Vagina (tissue), 2 donors: ENCODE results near the gene ERGIC1. TPM values are rescaled to one million over a fixed set of nuclear protein-coding genes. Genes with fewer than 3 reads are reported as not detected.

Source experiments
- DNase-seq, 2 donors: peaks; one replicate each; pipeline ENCODE4 v3.0.0-alpha.2; 2017; ENCODE audit errors: extremely low spot score in 2 of 2
- H3K27ac ChIP-seq: fragments of 200-600 bp; sonication (generic); one replicate; pipeline ENCODE4 v1.5.1; 2019
- H3K27me3 ChIP-seq: fragments of 200-600 bp; sonication (generic); one replicate; pipeline ENCODE4 v1.5.1; 2019
- H3K36me3 ChIP-seq, 2 donors: fragments of 200-600 bp; sonication (generic); one replicate each; pipeline ENCODE4 v1.5.1; 2017 to 2019
- H3K4me1 ChIP-seq: fragments of 200-600 bp; sonication (generic); one replicate; pipeline ENCODE4 v1.5.1; 2019
- H3K4me3 ChIP-seq, 2 donors: fragments of 200-600 bp; sonication (generic); 1 replicate in 1 of 2; 2 replicates in 1 of 2; pipeline ENCODE4 v1.5.1; 2016 to 2019
- H3K9me3 ChIP-seq: fragments of 200-600 bp; sonication (generic); one replicate; pipeline ENCODE4 v1.5.1; 2019
- CTCF ChIP-seq, 3 experiments: fragments of 450-650 bp in 2 of 3; fragments of 200-600 bp in 1 of 3; sonication (generic) in 1 of 3; IDR thresholded peaks; one replicate each; pipeline ENCODE4 v1.5.1; 2017 to 2019; ENCODE audit warnings: antibody characterized with exemption in 3 of 3, mild to moderate bottlenecking in 2 of 3, moderate library complexity in 2 of 3
- POLR2A ChIP-seq, 2 donors: fragments of 450-650 bp; IDR thresholded peaks; one replicate each; pipeline ENCODE4 v1.6.1; 2017; ENCODE audit warnings: antibody characterized with exemption in 2 of 2, mild to moderate bottlenecking in 2 of 2, moderate library complexity in 2 of 2
- POLR2AphosphoS5 ChIP-seq, 2 donors: sonication (generic); formaldehyde crosslinking; IDR thresholded peaks; one replicate each; pipeline ENCODE4 v1.9.0; 2017; ENCODE audit warnings: antibody characterized with exemption in 2 of 2, mild to moderate bottlenecking in 2 of 2, low read depth in 1 of 2; ENCODE audit not compliant: insufficient read depth in 1 of 2
- intact Hi-C: fragments of 100-400 bp; cut with DNase I; formaldehyde crosslinking; loops from one replicate; pipeline ENCODE4 v1.15.1; 2023
- total RNA-seq: library from RNA; depleted of rRNA; stranded (reverse); fragments of >200 nt; gene quantifications from one replicate; pipeline ENCODE4 v1.2.3, GENCODE V29; 2016

The ERGIC1 gene
- total RNA-seq, 1 donor from 2014 or later = 97.2 TPM

DNA sequence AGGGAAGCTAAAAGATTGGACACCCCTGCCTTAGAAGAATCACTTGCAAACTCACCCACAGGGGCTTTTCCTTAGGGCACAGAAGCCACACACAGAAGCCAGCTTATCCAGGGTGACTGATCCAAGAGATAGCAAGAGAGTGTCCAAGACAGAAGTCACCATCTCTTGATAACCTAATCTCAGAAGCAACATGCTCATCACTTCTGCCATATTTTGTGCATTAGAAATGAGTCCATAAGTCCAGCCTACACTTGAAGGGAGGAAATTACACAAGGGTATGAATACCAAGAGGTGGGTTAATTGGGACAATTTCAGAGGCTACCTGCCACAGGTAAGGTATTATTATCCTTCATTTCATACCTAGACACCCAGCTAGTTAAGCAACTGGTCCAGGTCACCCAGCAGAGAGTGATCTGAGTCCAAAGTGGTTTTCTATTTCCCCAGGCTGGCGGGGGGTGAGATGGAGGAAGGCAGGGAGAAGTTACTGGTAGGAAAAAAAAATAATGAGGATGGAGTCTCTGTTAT lies 3.7 kb upstream of the ERGIC1 start:
- intact Hi-C loops = no loop called here

GRCh38 chr5:172830876-172831662 lies 3.0 kb upstream of the ERGIC1 start:
- H3K36me3 ChIP-seq = no peaks in the 10 kb centered on the region
- no peak overlapping the region for H3K27ac ChIP-seq
- no peak overlapping the region for H3K4me3 ChIP-seq
- no peaks in the 10 kb centered on the region for H3K9me3 ChIP-seq
- no peak for TF ChIP-seq CTCF (IDR thresholded peaks at IDR 0.05)
- TF ChIP-seq POLR2A (IDR thresholded peaks at IDR 0.05) = no peak
- no peak for TF ChIP-seq POLR2AphosphoS5 (IDR thresholded peaks at IDR 0.05; ENCODE audit: insufficient read depth in 1 of 2, low read depth in 1 of 2)
- no peak for DNase-seq
- peaks cover 21% of the 10 kb centered on the region for H3K4me1 ChIP-seq
- intact Hi-C loops = no loop called here
- H3K27me3 ChIP-seq = no peaks in the 10 kb centered on the region

More for the DNA sequence above, 3.7 kb upstream of the ERGIC1 start:
- Histone ChIP-seq H3K4me1 (peaks cover 13% of the 10 kb centered on the region), H3K27me3 (no peaks in the 10 kb centered on the region), H3K9me3 (no peaks in the 10 kb centered on the region), H3K4me3 (no peak overlapping the region), H3K36me3 (no peaks in the 10 kb centered on the region), H3K27ac (no peak overlapping the region)
- TF ChIP-seq POLR2AphosphoS5 (IDR thresholded peaks at IDR 0.05; ENCODE audit: insufficient read depth in 1 of 2, low read depth in 1 of 2) (no peak), CTCF (IDR thresholded peaks at IDR 0.05) (no peak), POLR2A (IDR thresholded peaks at IDR 0.05) (no peak)
- DNase-seq = no peak

DNA sequence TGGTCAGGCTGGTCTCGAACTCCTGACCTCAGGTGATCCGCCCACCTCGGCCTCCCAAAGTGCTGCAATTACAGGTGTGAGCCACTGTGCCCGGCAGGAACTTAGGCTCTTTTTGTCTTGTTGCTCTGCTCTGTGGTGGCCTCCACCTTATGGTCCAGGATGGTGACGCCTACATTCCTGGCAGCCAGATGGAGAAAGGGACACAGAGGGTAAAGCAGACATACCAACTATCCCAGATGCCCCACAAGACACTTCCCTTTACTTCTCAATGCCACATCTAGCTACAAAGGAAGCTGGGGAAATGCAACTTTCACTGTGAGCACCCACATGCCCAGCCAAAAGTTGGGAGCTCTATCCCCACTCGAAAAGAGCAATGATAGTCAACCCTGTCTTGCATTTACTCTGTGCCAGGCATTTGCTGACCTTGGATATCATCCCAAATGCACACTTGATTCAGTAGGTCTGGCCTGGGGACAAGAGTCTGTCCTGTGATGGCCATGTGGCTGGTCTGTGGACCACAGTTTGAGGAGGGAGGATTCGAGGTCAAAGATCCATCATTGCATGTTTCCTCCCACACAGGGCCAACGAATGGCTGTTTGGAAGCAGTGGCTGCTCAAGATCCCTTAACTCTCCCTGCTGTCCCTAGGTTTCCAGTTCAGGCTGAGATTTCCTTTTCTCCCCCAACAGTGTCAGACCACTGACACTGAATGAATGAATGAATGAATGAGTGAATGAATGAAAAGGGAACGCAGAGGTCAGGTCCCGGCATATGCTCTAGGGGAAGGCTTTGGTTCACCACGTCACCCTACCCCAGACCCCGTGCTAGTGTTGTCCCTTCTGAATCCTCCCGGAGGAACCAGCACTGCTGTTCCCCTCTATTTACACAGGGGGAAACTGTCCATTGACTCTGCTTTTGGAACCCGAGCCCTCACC lies 1.4 kb upstream of the ERGIC1 start:
- intact Hi-C loops = no loop called here

DNA sequence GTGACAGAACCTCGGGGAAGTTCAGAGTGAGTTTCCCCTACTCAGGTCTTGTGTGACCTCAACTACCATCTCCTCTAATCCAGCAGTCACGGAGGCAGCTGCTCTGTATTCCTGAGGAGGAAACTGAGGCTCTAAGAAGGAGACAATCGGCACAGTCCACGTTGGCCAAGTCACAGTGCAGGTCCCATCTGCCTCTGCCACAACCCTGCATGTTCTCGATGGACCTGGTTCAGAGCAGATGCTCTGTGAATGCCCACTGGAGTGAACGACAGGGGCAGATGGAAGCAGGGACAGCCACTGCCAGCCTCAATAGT lies 722 bp upstream of the ERGIC1 start:
- Histone ChIP-seq H3K9me3 (no peaks in the 10 kb centered on the region), H3K27me3 (no peaks in the 10 kb centered on the region), H3K36me3 (no peaks in the 10 kb centered on the region), H3K4me3 (peak overlapping the region; percentile 89 to 95), H3K4me1 (peaks cover 43% of the 10 kb centered on the region), H3K27ac (peak overlapping the region; percentile 91)
- no peak for DNase-seq
- TF ChIP-seq CTCF (IDR thresholded peaks at IDR 0.05) = no peak
- TF ChIP-seq POLR2A (IDR thresholded peaks at IDR 0.05) = no peak
- no peak for TF ChIP-seq POLR2AphosphoS5 (IDR thresholded peaks at IDR 0.05; ENCODE audit: insufficient read depth in 1 of 2, low read depth in 1 of 2)
- intact Hi-C loops = no loop called here

More for the DNA sequence above, 1.4 kb upstream of the ERGIC1 start:
- Histone ChIP-seq H3K4me3 (no peak overlapping the region), H3K9me3 (no peaks in the 10 kb centered on the region), H3K4me1 (peaks cover 36% of the 10 kb centered on the region), H3K36me3 (no peaks in the 10 kb centered on the region), H3K27ac (peak overlapping the region; percentile 91), H3K27me3 (no peaks in the 10 kb centered on the region)
- no peak for TF ChIP-seq POLR2A (IDR thresholded peaks at IDR 0.05)
- TF ChIP-seq CTCF (IDR thresholded peaks at IDR 0.05) = no peak
- TF ChIP-seq POLR2AphosphoS5 (IDR thresholded peaks at IDR 0.05; ENCODE audit: insufficient read depth in 1 of 2, low read depth in 1 of 2) = no peak
- no peak for DNase-seq
